ENCODE measurements around the gene DAB1. TPM values are rescaled to one million over a fixed set of nuclear protein-coding genes. Genes with fewer than 3 reads are reported as not detected.

The DAB1 gene
- total RNA-seq, 4 donors from 2014 or later = 0.48 to 1.1 (median 0.70) TPM

- ATAC-seq (ENCODE audit: low FRiP score) (no peak), DNase-seq (ENCODE audit: low spot score) (no peak)
- no peak for TF ChIP-seq CTCF (IDR thresholded peaks at IDR 0.05)
Observed at GRCh38 chr1:57340334-57341070, 83.4 kb downstream of the DAB1 start.

GRCh38 chr1:57337623-57338022, 86.2 kb downstream of the DAB1 start:
- DNase-seq (ENCODE audit: low spot score) = no peak
- ATAC-seq (ENCODE audit: low FRiP score) = no peak
- no peak for TF ChIP-seq CTCF (IDR thresholded peaks at IDR 0.05)

GRCh38 chr1:57336793-57337192, 87.1 kb downstream of the DAB1 start:
- ATAC-seq (ENCODE audit: low FRiP score) (no peak), DNase-seq (ENCODE audit: low spot score) (no peak)
- TF ChIP-seq CTCF (IDR thresholded peaks at IDR 0.05) = no peak

GRCh38 chr1:57331620-57332019, 92.2 kb downstream of the DAB1 start:
- no peak for DNase-seq (ENCODE audit: low spot score)
- no peak for ATAC-seq (ENCODE audit: low FRiP score)
- TF ChIP-seq CTCF (IDR thresholded peaks at IDR 0.05) = no peak

GRCh38 chr1:57329937-57330336, 93.9 kb downstream of the DAB1 start:
- DNase-seq (ENCODE audit: low spot score) (no peak), ATAC-seq (ENCODE audit: low FRiP score) (no peak)
- TF ChIP-seq CTCF (IDR thresholded peaks at IDR 0.05) = no peak

- DNase-seq (ENCODE audit: low spot score) = no peak
- no peak for TF ChIP-seq CTCF (IDR thresholded peaks at IDR 0.05)
- ATAC-seq (ENCODE audit: low FRiP score) = no peak
Observed at GRCh38 chr1:57329001-57329527, 94.8 kb downstream of the DAB1 start.

- TF ChIP-seq CTCF (IDR thresholded peaks at IDR 0.05) = no peak
- no peak for DNase-seq (ENCODE audit: low spot score)
- no peak for ATAC-seq (ENCODE audit: low FRiP score)
Observed at GRCh38 chr1:57327946-57328345, 95.9 kb downstream of the DAB1 start.

Data from omental fat pad (tissue), 4 donors.